Ovary (tissue), 3 donors: Measurements from ENCODE around the gene IRGQ.

Experiments
- POLR2A ChIP-seq: fragments of 450-650 bp; IDR thresholded peaks from one replicate; pipeline ENCODE4 v1.6.1; 2017; ENCODE audit warnings: antibody characterized with exemption, mild to moderate bottlenecking, moderate library complexity
- TF ChIP-seq, protein P1 (sequence below), 3 donors: fragments of 450-650 bp in 2 of 3; fragments of 200-600 bp in 1 of 3; IDR thresholded peaks; one replicate each; pipeline versions ENCODE4 v1.5.1 to v1.8.0; 2016 to 2022; ENCODE audit warnings: antibody characterized with exemption in 3 of 3, mild to moderate bottlenecking in 1 of 3
- donor health status: DM: no; HTN: no; CAD: no.

DNA sequence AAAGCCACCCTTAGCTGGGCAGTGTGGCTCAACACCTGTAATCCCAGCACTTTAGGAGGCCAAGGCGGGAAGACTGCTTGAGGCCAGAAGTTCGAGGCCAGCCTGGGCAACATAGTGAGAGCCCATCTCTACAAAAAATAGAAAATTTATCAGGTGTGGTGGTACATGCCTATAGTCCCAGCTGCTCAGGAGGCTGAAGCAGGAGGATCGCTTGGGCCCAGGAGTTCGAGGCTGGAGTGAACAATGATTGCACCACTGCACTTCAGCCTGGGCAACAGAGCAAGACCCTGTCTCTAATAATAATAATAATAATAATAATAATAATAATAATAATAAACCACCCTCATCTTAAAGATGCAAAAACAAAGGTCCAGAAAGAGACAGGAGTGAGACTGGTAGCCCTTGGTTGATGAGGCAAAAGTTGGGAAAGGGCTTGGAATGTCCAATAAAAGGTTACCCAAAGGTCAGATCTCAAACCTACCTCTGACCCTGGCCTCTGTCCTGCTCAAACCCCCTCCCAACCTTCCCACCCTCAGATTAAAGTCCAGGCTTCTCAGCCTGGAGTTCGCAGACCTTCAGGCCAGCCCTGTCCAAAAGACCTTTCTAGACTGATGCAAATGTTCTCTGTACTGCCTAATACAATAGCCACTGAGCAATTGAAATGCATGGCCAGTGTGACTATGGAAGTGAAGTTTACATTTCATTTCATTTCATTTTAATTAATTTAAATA lies 53.8 kb downstream of the IRGQ start:
- TF ChIP-seq POLR2A, result no peak
- TF ChIP-seq, protein P1, sequence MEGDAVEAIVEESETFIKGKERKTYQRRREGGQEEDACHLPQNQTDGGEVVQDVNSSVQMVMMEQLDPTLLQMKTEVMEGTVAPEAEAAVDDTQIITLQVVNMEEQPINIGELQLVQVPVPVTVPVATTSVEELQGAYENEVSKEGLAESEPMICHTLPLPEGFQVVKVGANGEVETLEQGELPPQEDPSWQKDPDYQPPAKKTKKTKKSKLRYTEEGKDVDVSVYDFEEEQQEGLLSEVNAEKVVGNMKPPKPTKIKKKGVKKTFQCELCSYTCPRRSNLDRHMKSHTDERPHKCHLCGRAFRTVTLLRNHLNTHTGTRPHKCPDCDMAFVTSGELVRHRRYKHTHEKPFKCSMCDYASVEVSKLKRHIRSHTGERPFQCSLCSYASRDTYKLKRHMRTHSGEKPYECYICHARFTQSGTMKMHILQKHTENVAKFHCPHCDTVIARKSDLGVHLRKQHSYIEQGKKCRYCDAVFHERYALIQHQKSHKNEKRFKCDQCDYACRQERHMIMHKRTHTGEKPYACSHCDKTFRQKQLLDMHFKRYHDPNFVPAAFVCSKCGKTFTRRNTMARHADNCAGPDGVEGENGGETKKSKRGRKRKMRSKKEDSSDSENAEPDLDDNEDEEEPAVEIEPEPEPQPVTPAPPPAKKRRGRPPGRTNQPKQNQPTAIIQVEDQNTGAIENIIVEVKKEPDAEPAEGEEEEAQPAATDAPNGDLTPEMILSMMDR (IDR thresholded peaks at IDR 0.05), result no peak
